ENCODE data around the gene BAIAP2. TPM values are rescaled to one million over a fixed set of nuclear protein-coding genes. Genes with fewer than 3 reads are reported as not detected.

The BAIAP2 gene
- total RNA-seq, 1 experiment from 2014 or later: 13.1 TPM

DNA sequence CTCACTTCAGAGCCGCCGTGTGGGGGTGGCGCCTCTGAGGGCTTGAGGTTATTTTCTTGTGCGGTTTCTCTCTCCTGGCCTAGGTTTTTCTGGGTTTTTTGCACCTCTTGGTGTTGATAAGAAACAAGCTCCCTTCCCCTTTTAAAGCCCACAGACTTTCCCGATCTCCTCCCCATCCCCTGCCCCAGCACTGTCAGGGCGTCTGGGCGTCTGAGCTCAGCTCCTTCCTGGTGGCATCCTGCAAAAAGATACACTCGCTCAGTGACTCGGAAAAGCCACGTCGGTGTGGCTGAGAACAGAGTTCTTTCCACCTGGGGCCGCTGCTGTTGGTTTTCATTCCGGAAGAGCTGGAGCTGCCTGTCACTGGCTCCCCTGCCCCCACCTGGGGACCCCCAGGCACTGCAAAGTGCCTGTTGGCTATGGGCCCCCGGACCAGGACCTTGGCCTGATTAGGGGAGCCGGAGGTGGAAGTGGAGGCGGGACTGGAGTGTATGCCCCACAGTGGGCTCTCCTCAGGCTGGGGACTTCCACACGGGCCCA is 14.5 kb downstream of the BAIAP2 start:
- DNase-seq (ENCODE audit: extremely low read depth, low read depth): no peak

DNA sequence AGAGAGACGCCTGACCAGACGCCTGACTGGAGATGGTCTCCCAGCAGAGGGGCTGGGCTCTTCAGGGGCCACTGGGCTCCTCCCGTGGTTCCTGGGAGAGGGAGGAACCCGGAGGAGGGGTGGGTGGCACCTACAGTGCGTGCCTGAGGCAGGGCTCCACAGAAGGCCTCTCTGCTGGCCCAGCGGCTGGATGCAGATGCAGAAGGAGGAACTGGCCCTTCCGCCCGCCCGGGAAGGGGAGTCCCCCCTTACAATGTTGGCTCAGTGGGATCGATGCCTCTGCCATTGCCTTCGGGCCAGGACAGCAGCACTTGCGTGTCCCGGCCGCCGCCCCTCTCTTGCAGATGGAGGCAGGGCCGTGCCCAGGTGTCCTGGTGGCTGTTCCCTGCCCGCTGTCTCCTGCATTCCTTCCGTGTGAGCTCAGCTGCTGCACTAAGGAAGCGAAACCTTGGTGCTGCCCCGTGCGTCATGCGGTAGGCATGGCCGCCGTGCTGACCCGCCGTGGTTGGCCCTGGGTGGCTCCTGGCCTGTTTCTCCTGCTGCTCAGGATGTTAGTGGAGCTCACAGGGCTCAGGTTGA is 15.1 kb downstream of the BAIAP2 start:
- no peak for DNase-seq (ENCODE audit: extremely low read depth, low read depth)

DNA sequence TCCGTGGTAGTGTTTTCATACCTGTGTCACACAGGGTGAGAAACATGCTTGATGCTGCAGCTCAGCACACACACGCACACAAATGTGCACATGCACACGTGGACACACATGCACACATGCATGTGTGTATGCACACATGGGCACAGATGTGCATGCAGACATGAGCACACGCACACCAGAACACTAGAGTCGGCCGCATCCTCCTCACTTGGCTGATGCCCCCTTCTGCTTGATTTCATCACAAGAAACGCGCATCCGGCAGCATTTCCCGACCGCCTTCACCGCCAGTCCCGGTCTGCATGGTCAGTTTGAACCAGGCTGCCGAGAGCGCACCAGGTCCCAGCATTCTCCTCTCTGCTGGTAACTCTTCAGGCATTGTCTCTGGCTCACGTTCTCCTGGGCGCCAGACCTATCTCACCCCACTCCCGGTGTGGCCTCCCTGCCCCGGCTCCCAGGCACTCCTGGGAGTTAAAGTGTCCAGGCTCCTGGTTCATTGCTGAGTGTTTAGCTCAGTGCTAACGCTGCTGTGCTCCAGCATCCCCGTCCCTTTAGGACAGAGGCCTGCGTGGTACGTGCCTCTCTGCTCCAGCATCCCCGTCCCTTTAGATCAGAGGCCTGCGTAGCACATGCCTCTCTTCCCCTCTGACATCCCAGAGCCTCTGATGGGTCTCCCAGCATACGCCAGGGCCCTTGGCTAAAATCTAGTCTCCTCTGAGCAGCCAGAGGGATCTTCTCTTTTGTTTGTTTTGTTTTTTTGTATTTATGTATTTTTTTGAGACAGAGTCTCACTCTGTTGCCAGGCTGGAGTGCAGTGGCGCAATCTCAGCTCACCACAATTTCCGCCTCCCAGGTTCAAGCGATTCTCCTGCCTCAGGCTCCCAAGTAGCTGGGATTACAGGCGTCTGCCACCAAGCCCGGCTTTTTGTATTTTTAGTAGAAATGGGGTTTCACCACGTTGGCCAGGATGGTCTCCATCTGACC is 16.0 kb downstream of the BAIAP2 start:
- no peak for DNase-seq (ENCODE audit: extremely low read depth, low read depth)

DNA sequence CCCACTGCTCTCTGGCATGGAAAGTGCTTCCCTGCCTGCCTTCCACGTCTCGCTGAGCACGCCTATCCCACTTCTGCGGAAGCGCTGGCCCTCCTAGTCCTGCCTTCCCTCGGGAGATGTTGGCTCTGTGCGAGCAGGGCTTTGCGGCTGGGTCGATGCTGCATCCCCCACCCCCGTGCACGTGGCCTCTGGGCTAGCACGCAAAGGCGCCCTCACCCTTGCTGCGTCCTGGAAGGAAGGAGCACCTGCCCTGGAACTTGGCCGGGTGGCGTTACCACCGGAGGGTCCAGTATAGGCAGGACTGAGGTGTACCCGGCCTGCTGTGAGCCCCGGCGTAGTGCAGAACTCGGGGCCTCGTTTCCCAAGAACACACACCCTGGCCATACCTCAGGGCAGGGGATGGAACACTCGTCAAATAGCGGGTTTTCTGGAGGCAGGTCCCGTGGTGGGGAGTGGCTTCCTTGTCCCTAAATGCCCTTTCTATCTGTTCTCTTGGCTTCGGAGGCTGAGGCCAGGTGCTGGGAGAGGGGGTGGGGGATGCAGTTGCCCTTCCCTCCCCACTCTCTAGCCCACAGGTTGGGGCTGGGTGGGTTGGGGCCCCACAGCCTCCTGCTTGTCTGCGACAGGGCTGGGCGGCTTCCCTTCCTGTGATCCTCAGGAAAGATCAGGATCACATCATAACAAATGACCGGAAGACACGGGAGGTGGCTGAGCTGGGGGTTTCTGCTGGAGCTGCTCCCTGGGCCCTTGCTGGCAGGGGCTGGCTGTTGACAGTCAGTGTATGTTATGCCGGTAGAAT is 17.4 kb downstream of the BAIAP2 start:
- DNase-seq (ENCODE audit: extremely low read depth, low read depth): no peak

DNA sequence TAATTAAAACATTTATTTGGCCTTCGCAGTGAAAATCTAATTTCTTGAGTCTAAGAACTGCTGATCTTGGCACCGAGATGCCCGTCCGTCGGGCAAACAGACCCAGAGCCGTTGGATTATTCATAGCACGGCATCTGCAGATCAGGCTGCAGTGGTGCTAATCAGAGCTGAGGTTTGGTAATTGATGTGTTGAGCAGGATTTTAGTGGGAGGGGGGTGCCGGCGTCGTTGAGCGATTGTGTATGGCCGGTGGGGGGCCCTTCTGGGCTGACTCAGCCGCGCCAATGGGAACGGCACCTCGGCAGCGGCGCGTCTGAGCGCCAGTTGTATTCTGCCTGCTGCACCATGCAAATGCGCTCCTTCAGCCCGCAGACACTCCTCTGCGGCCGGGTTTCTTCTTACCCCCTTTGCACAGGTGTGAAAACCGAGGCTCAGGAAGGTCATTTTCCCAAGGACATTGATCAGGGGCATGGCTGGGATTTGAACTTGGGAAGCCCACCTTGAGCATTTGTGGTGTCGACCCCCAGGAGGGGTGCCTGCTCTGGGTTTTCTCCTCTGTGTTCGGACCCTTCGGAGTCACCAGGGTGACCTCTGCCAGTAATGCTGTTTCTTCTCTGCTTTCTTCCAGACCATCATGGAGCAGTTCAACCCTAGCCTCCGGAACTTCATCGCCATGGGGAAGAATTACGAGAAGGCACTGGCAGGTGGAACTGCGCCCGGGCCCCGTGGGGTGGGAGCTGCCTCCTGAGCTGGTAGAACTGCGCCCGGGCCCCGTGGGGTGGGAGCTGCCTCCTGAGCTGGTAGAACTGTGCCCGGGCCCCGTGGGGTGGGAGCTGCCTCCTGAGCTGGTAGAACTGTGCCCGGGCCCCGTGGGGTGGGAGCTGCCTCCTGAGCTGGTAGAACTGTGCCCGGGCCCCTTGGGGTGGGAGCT is 18.4 kb downstream of the BAIAP2 start:
- DNase-seq (ENCODE audit: extremely low read depth, low read depth): no peak

DNA sequence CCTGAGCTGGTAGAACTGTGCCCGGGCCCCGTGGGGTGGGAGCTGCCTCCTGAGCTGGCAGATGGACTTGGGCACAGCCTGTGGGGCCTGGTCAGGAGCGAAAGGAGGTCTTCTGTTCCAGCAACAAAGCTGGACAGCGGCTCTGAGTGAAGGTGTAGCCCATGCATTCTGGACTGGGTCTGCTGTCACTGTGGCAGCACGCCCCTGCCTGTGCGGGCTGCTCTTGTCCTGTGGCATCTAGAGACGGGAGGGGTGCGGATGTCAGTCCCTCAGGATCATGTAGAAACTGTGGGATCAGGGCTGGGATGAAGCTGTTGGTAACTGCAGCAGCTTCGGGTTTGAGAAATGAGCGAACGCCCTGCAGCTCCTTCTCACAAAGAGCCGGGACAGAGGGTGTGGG is 19.4 kb downstream of the BAIAP2 start:
- no peak for DNase-seq (ENCODE audit: extremely low read depth, low read depth)

DNA sequence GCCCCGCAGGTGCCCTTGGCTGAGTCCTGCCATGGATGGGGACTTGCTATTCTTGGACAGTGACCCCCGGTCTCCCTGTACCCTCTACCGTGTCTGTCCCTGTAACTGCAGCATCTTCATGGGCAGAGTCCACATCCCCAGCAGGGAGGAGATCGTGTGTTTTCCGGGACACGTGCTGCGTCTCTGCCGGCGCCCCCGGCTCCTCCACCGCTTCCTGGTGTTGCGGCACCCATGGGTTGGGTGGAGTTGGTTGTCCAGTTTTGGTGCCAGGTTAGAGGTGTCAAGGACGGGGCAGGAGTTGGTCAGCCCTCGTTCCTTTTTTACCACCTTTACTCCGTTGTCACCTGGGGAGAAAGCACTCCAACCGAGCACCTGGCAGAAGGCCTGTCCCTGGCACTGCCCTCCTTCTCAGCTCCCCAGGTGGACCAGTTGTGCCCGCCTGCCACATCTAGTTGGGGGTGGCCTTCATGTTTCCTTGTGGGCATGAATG is 20.0 kb downstream of the BAIAP2 start:
- no peak for DNase-seq (ENCODE audit: extremely low read depth, low read depth)

DNA sequence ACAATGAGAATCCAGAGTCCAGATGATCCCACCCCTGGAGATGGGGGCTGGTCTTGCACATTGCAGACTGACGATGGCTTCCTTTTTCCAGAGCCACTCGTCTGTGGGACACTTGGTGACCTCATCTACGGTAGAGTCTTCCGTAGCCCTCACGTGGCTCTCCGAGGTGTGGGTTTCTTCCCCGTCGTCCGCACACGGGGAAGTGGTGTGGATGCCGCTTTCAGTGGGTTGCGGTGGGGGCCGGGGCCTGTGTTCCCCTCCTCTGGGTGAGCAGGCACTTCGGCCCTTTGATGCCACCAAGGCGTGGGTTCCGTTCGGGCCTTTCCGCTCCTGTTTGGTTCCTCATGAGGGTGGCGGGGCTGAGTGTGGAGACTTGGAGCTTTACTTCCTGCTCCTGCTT is 21.4 kb downstream of the BAIAP2 start:
- DNase-seq (ENCODE audit: extremely low read depth, low read depth): no peak

DNA sequence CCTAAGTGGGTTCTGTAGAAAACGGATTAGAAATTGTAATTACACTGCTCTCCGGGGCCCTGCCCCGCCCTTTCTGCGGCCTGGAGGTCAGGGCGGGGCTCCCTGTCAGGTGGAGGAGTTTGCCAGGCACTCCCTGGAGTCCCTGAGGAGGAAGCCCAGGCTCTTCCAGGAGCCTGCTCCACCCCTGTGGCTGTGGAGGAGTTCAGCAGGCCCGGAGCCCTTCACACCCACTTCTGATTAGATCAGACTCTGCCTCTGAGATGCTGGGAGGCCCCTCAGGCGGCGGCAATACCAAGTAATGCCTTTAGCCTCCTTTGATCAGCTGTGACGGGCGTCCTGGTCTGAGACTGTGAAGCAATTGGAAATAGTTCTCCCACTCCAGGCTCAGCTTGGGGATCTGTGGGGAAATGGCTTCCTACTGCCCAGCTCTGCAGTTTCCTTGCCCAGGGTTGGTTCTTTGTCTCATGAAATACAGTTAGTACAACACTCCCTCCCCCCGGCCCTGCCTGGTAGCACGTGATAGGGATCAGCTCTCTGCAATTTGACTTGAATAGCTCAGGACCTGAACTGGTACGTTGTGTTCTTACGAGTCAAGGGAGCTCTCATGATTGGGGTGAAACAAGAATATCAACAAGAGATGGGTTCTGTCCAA is 22.3 kb downstream of the BAIAP2 start:
- no peak for DNase-seq (ENCODE audit: extremely low read depth, low read depth)

DNA sequence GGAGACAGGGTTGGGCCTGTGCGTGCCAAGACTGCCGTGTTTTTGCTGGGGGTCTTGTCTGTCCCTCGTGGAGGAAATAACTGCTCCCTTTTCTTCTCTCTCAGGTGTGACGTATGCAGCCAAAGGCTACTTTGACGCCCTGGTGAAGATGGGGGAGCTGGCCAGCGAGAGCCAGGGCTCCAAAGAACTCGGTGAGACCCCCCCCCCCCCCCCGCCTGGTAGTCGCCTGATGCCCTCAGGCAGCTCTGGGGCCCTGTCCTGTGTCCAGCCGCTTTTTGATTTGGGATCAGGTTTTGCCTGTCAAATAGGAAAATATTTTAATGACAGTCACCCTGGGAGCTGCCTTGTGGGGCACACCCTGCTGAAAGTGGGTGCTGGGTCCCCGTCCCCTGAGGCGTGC is 22.8 kb downstream of the BAIAP2 start:
- DNase-seq (ENCODE audit: extremely low read depth, low read depth): no peak

DNA sequence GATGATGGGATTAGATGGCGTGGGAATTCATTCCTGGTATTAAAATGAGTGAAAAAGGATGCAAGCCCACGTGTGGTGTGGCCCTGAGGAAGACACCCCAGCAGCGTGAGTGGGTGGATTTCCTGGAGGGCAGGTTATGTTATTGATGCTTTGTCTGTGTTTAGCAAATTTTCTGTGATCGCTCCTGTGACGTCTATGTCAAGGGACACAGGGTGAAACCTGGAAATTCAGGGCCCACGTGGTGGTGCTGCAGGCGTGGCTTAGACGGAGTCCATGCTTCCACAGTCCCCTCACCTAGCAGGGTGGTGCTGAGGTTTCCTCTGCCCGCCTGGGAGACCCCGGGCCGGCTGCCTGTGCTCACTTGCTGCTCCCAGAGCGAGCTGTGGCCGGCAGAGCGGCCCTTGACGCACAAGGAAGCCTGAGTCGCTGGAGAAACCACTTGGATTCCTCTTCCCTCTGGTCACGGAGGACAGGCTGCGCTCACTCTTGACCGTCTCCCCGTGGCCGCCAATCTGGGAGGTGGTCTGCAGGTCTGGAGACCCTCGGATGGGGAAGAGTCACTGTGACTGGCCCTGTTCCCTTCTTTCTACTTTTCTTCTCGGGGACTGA is 23.4 kb downstream of the BAIAP2 start:
- no peak for DNase-seq (ENCODE audit: extremely low read depth, low read depth)

DNA sequence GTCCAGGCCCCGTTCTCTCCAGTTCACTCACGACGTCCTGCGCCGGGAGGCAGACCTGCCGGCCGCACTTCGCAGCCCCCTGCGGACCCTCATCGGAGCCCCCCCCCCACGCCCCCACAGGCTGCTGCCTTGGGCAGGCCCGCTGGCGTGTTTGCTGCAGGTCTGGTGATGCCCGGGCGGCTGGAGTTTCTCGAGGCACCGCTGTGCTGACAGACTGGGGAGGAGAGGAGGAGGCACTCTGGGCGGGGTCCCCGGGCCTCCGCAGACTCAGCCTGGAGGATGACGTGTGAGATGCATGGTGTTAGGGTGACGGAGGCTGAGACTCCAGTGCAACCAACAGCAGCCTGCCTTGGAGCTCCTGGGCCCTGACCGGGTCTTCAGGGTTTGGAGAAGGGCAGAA is 24.1 kb downstream of the BAIAP2 start:
- no peak for DNase-seq (ENCODE audit: extremely low read depth, low read depth)

DNA sequence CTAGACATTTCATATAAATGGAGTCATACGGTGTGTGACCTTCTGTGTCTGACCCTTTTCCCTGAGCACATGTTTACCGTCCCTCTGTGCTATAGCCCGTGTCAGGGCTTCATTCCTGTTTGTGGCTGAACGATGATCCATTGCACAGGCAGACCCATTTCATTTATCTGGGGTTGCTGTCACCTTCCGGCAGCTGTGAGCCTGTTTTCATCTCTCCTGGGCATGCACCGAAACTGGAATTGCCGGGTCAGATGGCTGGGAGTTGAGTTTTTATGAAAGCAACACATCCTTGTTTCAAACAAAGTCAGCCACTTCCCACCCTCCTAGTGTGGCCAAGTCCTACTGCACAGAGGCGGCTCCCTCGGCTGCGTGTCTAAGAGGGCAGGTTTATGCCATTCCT is 25.5 kb downstream of the BAIAP2 start:
- no peak for DNase-seq (ENCODE audit: extremely low read depth, low read depth)

DNA sequence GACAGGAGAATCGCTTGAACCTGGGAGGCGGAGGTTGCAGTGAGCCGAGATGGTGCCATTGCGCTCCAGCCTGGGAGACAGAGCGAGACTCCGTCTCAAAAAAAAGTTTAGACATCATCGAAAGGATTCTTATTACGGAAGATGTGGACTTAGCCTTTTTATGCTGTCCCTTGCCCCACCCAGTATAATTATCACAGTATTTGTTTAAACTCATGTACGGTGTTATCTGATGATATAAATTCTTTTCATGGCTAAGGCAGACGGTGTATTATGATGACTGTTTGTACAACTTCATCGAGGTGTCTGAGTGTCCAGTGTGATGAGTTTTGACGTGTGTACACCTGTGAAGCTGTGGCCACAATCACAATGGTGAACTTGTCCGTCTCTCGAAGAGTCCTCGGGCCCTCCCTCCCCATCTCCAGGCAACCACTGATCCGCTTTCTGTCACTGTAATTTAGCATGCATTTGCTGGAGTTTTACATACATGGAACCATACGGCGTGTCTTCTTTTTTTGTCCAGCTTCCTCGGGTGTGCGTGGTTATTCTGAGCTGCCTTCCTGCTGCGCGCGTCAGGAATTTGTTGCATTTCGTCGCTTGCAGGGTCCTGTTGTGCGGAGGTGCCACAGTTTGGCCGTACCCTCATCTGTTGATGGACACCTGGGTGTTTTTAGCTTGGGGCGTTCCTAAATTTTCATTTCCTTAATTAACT is 26.2 kb downstream of the BAIAP2 start:
- DNase-seq (ENCODE audit: extremely low read depth, low read depth): no peak

DNA sequence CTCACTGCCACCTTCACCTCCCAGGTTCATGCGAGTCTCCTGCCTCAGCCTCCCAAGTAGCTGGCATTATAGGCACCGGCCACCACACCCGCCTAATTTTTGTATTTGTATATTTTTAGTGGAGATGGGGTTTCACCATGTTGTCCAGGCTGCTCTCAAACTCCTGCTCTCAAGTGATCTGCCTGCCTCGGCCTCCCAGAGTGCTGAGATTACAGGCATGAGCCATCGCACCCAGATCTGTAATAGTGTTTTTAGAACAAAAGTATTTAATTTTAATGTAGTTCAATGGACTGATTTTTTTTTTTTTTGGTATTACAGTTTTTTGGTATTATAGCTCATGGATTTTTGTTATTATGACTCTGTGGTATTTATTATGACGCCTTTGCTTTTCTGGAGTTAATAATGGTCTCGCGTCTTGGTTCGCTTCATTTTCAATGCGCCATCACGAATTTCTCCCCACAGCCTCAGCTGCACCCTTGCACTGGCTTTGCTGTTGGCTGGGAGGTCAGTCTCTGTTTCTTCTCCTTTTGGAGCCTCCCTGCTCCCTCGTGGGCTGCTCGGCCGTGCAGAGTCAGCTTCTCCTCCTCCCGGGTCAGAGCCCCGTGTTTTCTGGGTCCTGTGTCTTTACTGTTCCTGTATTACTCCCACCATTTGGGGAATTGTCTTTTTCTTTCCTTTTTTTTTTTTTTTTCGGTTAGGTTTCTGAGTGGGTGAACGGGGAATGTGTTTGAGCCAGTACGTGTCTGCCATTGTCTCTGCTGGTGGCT is 27.2 kb downstream of the BAIAP2 start:
- no peak for DNase-seq (ENCODE audit: extremely low read depth, low read depth)

DNA sequence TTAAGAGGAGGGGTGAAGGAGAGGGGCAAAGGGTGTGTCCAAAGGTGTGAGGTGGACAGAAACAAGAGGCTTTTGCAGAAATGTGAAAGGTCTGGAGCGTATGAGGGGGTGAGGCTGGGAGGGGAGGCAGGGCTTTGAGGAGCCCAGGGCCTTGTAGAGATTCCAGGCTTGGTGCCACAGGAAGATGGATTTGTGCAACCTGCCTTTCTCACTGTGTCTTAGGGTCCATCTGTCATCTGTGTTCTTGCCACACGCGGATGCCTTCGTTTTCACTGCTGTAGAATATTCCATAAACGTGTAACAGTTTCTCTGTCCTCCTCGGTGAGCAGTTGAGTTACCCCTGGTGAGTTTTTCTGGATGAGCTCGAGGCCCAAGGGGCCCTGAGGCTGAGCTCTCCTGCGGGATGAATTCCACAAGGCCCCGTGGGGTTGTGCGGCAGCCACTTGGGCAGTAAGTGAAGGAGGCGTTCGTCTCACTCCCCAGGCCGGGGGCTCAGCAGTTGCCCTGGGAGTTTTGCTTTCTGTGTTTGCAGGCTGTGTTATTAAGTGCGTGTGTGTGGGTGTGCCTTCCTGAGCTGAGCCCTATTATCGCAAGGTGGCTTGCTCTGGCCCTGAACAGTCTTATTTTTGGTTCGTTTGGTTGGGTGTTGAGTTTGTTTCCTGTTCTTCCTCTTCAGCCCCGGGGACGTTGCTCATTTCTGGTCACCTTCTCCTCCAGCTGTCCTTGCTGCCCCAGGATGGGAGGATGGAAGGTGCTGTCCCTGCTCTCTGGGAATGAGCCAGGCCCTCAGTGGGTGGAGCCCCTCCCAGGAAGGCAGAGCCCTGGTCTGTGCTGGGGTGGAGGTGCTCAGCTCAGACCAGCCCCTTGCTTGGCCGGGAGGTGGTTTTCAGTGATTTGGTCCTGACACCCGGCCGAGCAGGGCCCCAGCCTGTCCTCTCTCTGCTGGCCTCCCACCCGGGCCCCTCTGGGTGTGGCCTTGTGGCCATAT is 28.4 kb downstream of the BAIAP2 start:
- no peak for DNase-seq (ENCODE audit: extremely low read depth, low read depth)
